Stimulated activated CD4-positive, alpha-beta T cell treated with anti-CD3 and anti-CD28 coated beads, Interleukin-2, amount 100 ng/mL, for 4 hours (primary cell): ENCODE measurements around the gene STX3.

ENCODE experiments used
- DNase-seq: peaks from one replicate; pipeline ENCODE4 v3.0.0-alpha.2; 2020; ENCODE audit warnings: low read depth

STX3 gene

DNA sequence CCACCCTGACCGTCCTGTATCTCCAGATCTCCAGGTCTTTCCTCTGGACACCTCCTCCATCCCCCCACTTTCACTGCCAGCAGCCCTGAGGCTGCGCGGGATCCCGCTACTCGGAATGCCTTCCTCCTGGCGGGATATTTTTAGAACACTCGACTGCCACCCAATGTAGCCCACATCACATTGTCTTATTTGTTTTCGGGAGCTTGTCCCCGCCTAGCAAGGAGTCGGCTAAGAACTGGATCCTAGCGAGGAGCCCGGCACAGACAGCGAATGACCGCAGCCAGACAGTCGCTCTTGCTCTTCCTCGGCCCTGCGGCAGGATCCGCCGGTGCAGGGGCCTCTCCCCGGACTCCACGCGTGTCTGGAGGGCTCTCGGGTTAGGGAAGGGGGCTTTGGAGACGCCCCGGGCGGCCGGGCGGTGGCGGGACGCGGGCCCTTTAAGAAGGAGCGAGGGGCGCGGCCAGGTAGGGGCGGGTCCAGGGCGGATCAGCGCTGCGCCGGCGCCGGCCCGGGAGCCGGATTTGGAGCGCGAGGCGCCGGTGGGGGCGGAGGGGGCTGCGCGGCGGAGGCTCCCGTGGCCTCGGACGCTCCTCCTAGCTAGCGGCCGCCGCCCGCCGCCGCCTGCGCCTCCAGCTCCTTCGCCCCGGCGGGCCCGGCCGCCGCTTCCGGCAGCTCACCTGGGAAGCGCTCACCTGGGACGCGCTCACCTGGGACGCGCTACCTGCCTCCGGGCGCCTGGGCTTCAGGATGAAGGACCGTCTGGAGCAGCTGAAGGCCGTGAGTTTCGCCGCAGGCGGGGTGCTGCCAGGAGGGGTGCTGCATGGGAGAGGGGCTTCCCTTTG, at the start of gene STX3:
Gene STX3 (plus strand): TSS at position 518 of the 842 bp plus-strand sequence. CDS start 230 bp downstream, at position 748.
- peak; percentile 47 for DNase-seq

- DNase-seq: no peak
Measured at GRCh38 chr11:59706518-59707285, 48.5 kb upstream of the STX3 start.

DNA sequence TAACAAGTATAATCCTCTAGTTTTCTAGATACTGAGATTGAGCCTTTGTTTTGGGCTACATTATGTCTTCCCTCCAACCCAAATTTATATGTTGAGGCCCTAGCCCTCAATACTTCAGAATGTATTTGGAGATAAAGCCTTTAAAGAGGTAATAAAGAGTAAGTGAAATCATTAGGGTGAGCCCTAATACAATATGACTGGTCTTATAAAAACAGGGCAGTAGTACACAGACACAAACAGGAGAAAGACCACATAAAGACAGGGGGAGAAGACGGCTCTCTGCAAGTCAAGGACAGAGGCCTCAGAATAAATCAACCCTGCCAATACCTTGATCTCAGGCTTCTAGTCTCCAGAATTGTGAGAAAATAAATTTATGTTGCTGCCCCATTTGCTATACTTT, 47.8 kb upstream of the STX3 start:
- DNase-seq: no peak

GRCh38 chr11:59708537-59708936, 46.6 kb upstream of the STX3 start:
- no peak for DNase-seq

DNA sequence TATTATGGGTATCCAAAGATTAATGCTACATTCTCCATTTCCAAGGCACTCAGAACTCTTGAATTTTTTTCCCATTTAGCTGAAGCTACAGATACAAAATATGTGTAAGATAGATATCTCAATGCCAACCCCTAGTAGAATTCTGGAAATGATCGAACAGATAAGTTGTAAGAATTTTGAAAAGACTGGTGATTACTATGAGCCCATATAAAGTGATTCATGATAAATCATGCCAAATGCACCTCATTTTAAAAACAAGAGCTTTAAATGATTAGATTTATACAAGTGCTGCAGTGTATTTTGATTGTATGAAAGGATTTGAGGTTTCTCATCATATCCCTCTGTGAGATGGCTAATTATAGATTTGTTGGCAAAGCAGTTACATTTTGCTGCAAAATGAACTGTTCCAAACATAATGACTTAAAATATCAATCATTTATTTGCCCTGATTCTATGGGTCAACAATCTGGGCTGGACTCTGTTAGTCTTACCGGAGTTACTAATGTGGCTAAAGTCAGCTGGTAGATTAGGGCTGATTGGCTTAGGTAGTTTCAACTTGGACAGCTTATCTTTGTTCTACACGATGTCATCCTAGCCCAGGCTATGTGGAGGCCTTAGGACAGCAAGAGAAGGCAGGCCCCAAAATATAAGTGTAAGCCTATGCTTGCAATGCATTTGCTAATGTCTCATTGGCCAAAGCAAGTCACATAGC, 44.9 kb upstream of the STX3 start:
- DNase-seq: no peak

DNA sequence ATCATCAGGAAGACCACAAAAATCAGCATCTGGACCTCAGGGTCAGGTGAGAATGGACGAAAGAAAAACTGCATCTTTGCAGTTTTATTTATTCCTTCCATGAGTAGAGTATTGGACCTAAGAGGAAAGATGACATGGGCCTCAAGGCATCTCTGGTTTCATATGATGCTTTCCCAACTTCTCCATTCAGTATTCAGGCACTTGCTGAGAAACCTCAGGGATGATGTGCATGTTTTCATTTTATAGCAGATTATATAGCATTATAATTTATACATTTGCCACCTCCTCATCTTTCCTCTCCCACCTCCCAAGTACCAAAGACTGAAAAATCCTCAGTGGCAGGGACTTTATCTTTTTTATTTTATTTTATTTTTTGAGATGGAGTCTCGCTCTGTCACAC, 41.4 kb upstream of the STX3 start, which contains the start of gene OR10V1:
Gene OR10V1 (minus strand): TSS at position 101 of the 400 bp plus-strand sequence. CDS start 0 bp downstream, at position 101.
- no peak for DNase-seq

- DNase-seq: no peak
Measured at GRCh38 chr11:59716051-59716450, 39.1 kb upstream of the STX3 start.

GRCh38 chr11:59719556-59719955, 35.6 kb upstream of the STX3 start:
- DNase-seq: no peak

- DNase-seq: no peak
Measured at GRCh38 chr11:59724066-59724465, 31.1 kb upstream of the STX3 start.

DNA sequence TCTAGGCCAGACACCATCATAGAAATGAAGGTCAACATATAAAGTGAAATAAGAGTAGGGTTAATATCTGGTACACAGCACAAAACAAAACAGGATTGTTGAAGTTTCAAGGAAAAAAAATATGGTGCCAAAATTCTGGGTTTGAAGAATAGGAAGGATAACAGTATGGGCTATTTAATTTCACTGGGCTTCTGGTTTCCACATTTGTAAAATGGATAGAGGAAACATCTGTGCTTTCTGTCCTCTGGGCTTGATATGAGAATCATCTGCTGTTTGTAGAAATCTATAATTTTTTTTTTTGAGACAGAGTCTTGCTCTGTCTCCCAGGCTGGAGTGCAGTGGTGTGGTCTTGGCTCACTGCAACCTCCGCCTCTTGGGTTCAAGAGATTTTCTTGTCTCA, 27.8 kb upstream of the STX3 start:
- DNase-seq: no peak

DNA sequence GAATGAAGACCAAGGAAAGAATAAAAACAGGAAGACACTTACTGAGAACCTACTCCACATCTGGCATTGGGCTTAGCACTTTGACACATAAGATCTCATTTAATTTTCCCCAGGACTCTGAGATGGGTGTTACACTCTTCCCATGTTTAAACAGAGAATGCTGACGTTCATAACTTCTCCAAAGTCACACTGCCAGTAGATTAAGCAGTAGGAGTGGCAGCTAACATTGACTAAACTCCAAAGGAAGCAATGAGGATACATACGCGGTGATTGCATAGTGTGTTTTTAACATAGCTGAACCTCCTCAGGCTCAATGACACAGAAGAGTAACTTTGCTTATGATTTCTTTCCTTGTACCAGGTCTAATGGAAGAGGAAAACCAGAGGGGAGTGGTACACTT, 27.0 kb upstream of the STX3 start:
- DNase-seq: no peak

DNA sequence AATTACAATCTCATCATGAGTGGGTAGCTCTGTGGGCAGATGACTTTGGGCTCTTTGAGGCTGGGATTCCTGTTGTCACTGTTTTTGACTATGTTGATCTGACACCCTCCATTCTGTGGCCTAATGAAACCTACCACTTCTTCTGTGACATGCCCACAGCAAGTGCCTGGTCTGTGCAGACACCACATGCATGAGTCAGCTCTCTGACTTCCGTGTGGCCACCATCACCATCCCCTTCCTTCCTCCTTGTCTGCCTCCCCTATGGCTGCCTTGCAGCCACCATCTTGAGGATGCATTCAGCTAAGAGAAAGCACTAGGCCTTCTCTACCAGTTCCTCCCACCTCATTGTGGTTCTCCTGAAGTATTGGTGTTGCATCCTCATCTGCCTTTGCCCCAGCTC, 26.3 kb upstream of the STX3 start:
- no peak for DNase-seq

GRCh38 chr11:59729834-59730233, 25.3 kb upstream of the STX3 start:
- DNase-seq: no peak

DNA sequence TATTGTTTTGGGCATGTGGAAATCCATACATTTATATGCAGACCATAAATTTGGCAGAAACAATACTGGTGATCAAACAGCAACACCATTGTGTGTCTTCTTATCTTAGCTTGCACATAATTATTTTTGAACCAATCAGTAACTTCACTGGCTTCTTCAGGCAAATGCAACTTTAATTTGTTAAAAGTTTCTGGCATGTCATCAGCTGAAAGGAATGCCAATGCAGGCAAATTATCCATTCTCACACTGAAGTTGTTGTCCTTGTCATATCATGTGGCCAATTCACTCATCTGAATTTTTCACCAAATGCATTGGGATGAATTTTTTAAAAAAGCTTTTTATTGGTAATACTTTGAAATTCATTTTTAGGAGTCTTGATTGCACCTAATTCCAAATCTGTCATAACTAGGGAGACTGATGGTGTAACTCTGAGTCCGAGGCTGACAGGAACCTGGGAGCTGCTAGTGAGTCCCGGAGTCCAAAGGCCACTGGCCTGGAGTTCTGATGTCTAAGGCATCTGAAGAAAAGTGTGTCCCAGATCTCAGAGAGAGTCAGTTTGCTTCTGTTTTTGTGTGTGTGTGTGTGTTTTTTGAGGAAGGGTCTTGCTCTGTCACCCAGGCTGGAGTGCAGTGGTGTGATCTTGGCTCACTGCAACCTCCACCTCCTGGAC, 24.1 kb upstream of the STX3 start:
- no peak for DNase-seq

GRCh38 chr11:59746111-59746510, 9.1 kb upstream of the STX3 start:
- no peak for DNase-seq

DNA sequence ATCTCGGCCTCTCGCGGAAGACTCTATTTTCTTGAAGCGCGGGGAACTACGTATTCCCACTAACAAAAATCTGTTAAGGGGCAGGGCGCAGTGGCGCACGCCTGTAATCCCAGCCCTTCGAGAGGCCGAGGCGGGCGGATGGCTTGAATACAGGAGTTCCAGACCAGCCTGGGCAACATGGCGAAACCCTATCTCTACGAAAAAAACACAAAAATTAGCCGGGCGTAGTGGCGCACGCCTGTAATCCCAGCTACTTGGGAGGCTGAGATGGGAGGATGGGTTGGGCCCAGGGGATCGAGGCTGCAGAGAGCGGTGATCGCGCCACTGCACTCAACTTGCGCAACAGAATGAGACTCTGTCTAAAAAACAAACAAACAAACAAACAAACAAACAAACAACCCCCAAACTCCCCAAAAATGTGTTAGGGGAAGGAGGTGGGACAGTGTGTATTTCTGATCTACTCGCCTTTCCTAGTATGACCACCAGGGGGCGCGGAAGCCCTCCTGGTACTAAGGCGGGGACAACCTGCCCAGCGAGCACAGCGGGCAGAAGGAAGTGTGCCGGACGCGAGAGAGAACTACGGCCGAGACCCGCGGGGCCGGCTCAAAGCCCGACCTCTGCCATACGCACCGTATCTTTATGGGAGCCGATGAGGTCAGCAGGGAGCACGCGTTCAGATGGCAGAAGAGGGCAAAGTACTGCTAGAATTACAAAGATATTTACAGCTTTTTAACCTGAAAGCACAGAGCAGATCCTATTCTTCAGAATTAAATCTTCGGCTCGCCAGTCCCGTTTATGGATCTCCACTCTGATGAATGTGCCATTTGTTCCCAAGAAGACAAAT, 1.3 kb upstream of the STX3 start:
- DNase-seq: peak; percentile 71

DNA sequence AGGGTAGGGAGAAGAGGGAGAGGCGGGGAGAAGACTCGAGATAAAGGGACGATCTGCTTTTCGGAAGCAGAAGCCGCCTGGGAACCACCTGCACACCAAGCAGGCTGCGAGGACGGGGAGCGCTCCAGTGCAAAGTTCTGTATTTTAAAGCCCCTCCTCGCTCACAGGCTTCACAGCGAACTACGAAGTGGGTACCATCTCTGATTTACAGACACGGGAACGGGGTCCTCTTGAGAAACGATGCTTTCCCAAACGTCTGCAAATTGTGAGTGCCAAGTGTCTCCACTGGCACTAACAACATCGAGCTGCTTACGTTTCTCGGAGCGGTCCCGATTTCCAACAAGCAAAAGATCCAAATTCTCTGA, 700 bp upstream of the STX3 start:
- DNase-seq: no peak

DNA sequence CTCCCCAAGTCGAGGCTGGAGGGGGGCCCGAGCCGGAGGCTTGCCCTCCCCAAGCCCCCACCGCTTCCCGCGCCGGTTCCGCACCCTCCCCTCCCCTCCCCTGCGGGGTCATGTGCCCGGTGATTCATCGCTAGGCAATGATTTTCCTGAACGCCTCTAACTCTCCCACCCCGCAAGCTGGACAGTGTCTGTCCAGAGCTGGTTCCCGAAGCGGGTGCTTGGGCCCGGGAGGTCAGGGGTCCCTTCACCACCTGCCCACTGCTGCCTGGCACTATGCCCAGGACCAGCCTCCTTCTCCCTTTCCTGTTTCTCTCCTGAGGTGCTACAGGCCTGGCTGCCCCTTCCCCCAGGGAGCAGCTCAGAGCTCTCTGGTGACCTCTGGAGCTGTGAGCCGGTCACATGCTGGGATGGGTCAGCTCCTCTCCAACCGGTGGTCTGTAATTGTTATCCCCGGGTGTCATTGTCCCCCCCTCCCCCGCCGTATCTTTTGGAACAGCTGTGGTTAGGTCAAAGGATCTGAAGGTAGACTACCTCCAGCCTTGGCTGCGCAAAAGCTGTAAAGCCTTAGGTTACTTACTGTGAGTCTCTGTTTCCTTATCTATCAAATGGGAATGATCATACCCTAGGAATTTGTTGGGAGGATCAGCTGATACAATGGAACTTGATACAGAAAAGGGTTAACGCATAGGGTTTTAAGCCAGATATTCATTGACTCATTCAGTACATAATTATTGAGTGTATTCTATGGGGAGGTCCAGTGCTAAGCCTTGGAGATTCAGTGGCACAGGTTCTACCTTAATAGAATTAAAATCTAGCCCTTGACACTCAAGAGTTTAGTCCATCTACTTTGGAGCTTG, 753 bp downstream of the STX3 start:
- peak; percentile 30 for DNase-seq

GRCh38 chr11:59756558-59756840, 1.3 kb downstream of the STX3 start:
- no peak for DNase-seq

GRCh38 chr11:59756845-59757244, 1.7 kb downstream of the STX3 start:
- DNase-seq: no peak
